Fibroblast of peridontal ligament (primary cell): ENCODE data around the gene ASIC4.

Source experiments
- DNase-seq: peaks from one replicate; pipeline ENCODE4 v3.0.0-alpha.2; 2010; ENCODE audit errors: extremely low read depth

The ASIC4 gene

GRCh38 chr2:219553168-219553417 lies 38.8 kb downstream of the ASIC4 start:
- no peak for DNase-seq

DNA sequence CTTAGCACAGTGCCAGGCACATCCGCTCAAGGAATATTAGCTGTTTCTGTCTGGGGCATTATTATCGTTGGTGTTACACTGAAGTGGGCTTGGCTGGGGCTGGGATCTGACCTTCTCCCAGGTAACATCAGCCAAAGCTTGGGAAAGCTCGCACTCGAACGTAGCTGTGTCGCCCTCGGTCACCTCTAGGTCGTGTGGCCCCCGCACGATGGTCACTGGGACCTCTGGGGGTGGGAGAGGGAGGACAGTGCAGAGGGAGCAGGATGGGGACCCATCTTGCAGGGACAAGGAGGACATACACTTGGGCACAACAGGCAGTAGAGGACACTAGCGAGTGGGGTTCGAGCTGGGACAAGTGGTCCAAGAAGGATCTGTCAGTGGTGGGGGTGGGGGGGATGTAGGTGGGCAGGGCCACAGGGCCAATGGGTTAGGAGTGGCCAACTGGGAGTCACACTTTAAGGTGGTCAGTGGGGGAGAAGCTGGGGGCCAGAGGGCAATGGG lies 39.2 kb downstream of the ASIC4 start:
- no peak for DNase-seq

DNA sequence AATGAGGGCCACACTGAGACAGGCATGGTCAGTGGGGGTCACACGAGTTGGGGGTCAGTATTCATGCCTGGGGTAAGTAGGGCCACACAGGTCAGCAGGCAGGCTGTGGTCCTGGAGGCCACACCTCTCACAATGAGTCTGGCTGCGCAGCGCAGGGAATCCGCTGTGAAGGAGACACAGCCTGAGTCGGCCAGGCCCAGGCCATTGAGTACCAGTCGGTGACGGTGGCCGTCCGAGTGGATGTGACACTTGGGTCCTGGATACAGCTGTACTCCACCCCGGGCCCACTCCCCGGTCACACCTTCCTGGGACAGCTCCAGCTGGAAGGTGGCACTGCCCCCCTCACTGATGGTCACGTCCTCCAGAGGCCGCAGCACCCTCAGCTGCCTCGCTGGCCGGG lies 40.1 kb downstream of the ASIC4 start:
- no peak for DNase-seq

- no peak for DNase-seq
These were observed 41.7 kb downstream of the ASIC4 start for GRCh38 chr2:219555956-219556355.

DNA sequence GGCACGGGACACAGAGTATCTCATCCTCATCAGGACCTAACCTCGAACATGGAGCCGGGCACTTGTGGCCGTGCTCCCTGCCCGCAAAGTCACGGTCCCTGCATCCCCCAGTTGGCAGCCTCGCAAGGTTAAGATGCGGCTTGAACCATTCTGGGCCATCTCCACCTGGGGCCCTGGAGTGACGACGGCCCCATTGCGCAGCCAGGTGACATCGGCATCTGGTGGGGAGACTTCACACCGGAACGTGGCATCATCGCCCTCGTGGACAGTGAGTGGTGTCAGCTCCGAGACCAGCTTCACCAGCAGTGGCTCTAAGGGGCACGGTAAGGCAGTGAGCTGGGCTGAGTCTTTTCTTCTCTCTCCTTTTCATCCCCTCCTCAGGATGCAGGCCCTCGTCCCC lies 42.1 kb downstream of the ASIC4 start:
- DNase-seq: no peak

- no peak for DNase-seq
These were observed 43.0 kb downstream of the ASIC4 start for GRCh38 chr2:219557320-219557719.

- DNase-seq: no peak
These were observed 43.8 kb downstream of the ASIC4 start for GRCh38 chr2:219557791-219558785.

DNA sequence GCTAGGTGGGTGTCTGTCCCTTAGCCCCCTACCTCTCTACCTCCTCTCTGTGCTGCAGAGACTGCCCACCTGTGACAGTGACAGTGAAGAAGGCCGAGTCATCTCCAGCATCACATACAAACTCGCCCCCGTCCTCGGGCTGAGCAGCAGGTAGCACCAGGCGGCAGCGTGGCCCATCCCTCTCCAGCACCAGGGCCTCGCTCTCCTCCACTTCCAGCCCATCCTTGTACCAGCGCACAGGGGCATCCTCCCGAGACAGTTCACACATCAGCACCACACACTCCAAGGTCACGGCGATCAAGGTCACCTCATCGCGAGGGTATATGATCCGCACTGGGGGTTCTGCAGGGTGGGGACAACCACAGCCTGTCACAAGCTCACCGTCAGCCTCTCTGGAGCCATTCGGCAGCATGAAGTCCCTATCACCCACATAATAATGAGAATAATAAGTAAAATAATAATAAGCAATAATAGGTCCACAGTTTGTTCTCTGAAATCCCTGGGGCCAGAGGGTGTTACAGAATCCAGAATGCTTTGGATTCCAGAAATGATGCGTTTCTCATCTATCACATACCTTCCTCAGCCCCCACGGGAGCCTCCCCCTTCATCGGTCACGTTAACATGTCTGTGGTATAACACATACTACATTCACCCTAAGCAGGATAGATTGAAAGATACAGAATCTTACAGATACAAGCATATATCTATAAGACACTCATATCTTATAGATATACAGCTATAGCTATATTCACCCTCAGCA lies 45.1 kb downstream of the ASIC4 start:
- DNase-seq: no peak

DNA sequence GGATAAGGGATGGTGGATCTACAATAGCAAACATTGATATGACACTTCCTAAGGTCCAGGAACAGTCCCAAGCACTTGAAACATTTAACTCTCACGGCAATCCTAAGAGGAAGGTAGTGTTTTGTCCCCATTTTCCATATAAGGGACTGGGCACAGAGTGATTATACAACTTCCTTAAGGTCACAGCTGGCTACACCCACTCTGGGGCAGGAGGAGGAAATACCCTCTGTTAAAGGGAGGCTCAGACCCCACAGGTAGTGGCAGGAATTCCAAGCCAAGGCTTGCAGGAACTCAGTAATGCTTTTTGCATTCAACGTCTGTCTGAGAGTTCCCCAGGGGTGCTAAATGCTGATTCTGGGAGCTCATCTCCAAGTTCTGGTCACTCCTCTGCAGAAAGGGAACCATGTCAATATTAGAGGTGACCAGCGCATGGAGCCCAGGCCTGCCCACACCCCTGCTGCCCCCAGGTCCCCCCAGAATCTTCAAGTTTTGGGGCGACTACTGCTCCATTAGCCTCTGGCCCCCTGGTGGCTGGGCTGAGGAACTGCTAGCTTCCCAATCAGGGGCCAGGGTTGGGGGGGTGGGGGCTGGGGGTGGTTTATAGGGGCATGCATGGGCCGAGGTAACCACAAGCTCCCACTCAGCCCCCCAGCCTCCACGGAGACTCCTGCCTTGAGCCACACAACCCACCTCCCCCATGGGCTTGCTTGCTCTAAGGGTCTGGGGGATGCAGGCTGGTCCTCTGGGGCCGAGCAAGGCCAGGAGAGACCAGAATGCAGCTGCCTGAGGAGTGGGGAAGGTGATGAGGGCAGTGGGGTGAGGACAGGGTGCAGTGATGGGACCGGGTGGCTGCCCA lies 46.0 kb downstream of the ASIC4 start:
- DNase-seq: no peak

- no peak for DNase-seq
These were observed 46.6 kb downstream of the ASIC4 start for GRCh38 chr2:219560893-219561178.

DNA sequence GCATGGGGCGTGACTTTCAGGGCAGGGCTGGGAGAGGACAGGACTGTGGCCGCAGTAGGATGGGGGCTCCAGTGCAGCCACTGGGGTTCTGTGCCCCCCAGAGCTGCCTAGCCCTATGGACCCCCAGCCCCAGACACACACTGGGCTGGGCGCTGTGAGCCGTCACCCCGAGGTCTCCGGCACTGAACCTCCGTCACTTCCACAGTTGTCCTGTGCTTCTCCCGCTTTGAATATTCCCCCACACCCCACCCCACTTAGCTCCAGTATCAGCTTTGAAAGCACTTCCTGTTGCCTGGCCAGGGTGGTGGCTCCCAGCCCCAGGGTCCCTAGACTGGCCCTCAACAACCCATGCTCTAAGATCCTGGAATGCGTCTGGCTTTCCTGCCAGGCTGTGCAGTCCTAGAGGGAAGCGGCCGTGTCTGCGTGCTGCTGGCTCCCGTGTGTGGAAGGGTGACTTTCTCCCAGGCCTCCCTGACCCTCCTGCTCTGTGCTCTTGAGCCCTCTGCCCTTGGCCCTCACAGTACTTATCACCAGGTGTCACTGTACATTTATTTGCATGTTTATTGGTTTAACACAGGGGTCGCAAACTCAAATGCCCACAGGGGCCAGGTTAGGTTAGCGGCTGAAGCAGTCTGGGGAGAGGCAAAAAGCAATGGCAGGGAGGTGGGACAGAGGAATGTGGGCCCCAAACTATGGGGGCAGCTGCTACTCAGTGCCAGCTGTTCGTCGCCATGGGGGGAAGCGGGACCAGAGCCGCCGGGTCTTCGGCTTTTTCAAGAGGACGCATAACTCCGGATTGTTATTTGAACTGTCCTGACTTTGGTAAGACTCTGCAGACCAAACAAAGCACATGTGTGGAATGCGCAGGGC lies 47.1 kb downstream of the ASIC4 start:
- DNase-seq: no peak

DNA sequence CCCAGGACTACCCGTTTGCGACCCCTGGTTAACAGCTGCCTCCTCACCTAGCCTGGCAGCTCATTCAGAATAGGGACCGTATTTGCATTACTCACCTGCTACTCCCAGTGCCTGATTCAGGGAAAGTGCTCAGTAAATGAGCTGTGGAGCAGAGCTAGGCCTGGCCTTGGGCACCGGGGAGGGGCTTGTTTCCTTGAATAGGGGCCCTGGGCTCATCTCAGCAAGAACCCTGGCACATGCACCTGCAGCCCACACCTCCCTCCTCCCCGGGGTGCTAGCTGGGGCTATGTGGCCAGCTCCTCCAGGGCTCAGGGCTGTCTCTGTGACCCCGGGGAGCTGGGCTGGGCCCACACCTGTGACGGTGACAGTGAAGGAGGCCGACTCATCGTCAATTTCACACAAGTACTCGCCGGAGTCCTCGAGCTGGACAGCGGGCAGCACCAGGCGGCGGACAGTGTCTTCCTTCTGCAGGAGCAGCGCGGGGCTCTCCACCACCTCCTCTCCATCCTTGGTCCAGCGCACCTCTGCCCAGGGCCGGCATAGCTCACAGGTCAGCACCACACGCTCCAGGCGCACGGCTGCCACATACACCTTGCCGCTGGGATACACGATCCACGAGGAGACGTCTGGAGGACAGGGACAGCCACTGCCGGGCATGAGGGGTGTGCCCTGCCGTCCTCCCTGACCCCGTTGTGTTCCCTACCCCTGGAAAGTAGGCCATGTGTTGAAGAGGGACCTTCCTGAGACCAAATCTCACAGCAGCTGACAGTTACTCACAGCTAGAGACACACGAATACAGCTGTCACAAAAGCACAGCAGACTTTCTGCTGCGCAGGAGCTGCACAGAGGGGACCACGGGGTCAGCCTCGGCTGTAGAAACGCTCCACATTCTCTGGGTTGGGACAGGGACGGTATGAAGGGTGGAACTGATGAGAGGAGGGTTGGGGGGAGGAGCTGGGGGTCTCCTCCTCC lies 48.1 kb downstream of the ASIC4 start:
- no peak for DNase-seq

DNA sequence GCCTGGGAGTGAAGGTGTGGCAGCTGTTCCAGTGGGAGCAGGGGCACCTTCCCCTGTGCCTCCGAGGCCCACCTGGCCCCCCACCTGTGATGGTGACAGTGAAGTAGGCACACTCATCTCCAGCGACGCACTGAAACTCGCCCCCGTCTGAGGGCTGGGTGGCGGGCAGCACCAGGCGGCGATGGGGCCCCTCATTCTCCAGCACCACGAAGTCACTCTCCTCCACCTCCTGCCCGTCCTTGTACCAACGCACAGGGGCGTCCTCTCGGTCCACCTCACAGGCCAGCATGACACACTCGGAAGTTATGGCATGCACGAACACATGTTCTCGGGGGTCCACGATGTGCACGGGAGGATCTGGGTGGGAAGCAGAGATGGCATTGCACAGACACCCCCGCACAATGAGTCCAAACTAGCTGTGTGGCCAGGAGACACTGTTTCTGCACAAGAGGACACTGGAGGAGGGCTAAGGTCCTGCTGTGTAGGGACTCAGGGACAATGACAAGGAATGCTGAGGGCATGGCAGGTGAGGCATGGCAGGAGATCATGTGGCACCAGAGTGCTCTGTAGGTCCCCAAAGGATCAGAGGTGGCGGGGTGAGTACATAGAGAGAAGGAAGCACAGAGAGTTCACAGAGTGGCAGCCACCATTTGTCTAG lies 49.1 kb downstream of the ASIC4 start:
- no peak for DNase-seq

DNA sequence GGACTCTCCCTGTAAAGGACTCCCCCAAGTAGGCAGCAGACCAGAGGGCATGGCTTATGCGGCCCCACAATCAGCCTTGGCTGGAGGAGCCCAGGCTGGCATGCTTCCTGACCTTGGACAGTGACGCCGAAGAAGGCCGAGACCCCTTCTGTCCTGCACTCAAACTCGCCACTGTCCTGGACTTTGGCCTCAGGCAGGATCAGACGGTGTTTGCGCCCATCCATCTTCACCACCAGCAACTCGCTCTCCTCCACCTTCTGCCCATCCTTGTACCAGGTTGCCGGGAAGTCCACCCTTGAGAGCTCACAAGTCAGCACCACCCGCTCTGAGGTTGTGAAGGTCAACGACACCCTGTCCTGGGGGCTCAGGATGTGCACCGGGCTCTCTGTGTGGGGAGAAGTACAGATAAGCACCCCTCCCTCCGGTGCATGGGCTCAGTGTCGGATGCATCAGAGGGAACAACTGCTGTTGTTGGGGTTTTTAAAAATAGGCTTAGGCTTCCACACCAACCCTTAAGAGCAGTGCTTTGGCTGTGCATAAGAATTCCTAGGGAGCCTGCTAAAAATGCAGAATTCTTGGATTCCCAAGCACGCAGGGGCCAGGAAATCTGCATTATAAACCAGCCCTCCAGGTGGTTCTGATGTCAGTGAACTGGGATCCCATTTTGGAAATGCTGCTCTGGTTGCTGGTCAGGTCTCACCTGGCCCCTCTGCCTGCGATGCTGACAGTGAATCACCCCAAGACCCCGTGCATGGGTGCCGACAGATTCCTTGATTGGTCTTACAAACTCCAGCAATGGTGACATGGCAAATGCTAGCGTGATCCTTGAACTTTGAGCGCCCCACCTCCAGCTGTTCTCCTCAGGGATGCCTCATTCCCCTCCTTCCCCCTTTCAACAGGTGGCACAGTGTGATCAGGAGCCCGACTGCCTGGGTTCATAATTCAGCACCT lies 51.1 kb downstream of the ASIC4 start:
- no peak for DNase-seq

GRCh38 chr2:219566640-219567039 lies 52.4 kb downstream of the ASIC4 start:
- DNase-seq: no peak

GRCh38 chr2:219567131-219567530 lies 52.8 kb downstream of the ASIC4 start:
- DNase-seq: no peak

- no peak for DNase-seq
These were observed 53.6 kb downstream of the ASIC4 start for GRCh38 chr2:219567791-219568361.

GRCh38 chr2:219569041-219569440 lies 54.8 kb downstream of the ASIC4 start:
- DNase-seq: no peak
